ENCODE data around the gene AMMECR1. TPM values are rescaled to one million over a fixed set of nuclear protein-coding genes. Genes with fewer than 3 reads are reported as not detected.

Gene AMMECR1
- total RNA-seq, 2 experiments from 2014 or later = 7.6 to 8.4 TPM

DNA sequence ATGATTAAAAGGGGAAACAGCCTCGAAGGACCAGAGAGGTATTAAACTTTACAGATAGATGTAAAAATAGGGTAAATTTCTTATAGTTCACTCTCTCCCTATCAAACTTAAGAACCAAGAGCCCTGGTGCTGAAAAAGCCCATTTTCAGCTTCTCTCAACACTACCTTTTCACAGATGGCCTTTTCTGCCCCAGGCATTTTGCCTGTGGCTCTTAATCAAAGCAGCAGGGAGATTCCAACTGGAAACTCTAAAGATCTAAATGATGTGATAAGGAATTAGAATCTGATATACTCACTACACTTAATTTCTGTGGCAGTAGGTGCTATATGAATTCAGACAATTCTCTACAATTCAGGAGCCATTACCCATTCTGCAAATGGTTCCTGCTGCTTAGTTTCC lies 60.0 kb downstream of the AMMECR1 start:
- no peak overlapping the region for H3K4me3 Mint-ChIP-seq
- no peak for DNase-seq
- peaks cover 24% of the 10 kb centered on the region for H3K4me1 Mint-ChIP-seq (ENCODE audit: low read depth)
- H3K27ac Mint-ChIP-seq = no peak overlapping the region
- ATAC-seq = no peak
- H3K9me3 Mint-ChIP-seq = no peaks in the 10 kb centered on the region
- TF ChIP-seq, protein P1, sequence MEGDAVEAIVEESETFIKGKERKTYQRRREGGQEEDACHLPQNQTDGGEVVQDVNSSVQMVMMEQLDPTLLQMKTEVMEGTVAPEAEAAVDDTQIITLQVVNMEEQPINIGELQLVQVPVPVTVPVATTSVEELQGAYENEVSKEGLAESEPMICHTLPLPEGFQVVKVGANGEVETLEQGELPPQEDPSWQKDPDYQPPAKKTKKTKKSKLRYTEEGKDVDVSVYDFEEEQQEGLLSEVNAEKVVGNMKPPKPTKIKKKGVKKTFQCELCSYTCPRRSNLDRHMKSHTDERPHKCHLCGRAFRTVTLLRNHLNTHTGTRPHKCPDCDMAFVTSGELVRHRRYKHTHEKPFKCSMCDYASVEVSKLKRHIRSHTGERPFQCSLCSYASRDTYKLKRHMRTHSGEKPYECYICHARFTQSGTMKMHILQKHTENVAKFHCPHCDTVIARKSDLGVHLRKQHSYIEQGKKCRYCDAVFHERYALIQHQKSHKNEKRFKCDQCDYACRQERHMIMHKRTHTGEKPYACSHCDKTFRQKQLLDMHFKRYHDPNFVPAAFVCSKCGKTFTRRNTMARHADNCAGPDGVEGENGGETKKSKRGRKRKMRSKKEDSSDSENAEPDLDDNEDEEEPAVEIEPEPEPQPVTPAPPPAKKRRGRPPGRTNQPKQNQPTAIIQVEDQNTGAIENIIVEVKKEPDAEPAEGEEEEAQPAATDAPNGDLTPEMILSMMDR (IDR thresholded peaks at IDR 0.05) = no peak
- no peaks in the 10 kb centered on the region for H3K27me3 Mint-ChIP-seq
- CTCF ChIA-PET = no interaction called here
- peaks cover 1% of the 10 kb centered on the region for H3K36me3 Mint-ChIP-seq (ENCODE audit: low read depth)
- intact Hi-C loops (cut with micrococcal nuclease) = no loop called here
- POLR2A ChIA-PET = no interaction called here

DNA sequence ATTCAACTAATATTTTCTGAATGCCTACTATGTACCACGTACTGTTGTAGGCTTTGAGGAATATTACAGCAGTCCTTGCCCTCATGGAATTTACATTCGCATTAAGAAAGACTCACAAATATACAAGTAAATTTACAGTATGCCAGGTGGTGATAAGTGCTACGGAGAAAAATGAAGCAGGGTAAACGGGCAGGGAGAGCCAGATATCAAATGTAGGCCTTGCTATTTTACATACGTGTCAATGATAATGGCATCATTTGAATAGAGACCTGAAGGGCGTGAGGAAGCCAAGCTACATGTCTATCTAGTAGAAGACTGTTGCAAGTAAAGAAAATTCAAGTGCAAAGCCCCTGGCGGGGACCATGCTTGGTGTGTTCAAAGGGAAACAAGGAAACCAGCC lies 65.2 kb downstream of the AMMECR1 start:
- H3K9me3 Mint-ChIP-seq = no peaks in the 10 kb centered on the region
- TF ChIP-seq, protein P1 (IDR thresholded peaks at IDR 0.05) = no peak
- no peaks in the 10 kb centered on the region for H3K36me3 Mint-ChIP-seq (ENCODE audit: low read depth)
- no peak overlapping the region for H3K4me3 Mint-ChIP-seq
- intact Hi-C loops (cut with micrococcal nuclease) = no loop called here
- no peak for DNase-seq
- peaks cover 18% of the 10 kb centered on the region for H3K4me1 Mint-ChIP-seq (ENCODE audit: low read depth)
- no peaks in the 10 kb centered on the region for H3K27me3 Mint-ChIP-seq
- no peak for ATAC-seq
- no peak overlapping the region for H3K27ac Mint-ChIP-seq
- POLR2A ChIA-PET = no interaction called here
- CTCF ChIA-PET = no interaction called here

DNA sequence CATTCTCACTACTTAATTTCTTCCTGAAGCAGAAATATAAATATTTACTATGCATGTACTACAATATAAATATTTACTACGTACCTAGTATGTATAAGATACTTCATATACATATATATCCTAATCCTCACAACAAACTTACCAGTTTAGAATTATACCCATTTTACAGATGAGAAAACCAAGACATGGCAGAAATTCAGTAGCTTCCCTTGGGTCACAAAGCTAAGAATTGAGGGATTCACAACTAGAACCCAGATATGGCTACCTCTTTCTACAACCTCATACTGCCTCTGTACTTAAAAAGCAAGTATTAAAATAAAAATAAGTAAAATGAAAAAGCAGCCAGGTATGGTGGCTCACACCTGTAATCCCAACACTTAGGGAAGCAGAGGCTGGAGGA lies 65.9 kb downstream of the AMMECR1 start:
- H3K27ac Mint-ChIP-seq = no peak overlapping the region
- no peaks in the 10 kb centered on the region for H3K27me3 Mint-ChIP-seq
- ChIA-PET CTCF (no interaction called here), POLR2A (no interaction called here)
- no peak overlapping the region for H3K4me3 Mint-ChIP-seq
- DNase-seq (no peak), ATAC-seq (no peak)
- TF ChIP-seq, protein P1 (IDR thresholded peaks at IDR 0.05) = no peak
- peaks cover 17% of the 10 kb centered on the region for H3K4me1 Mint-ChIP-seq (ENCODE audit: low read depth)
- intact Hi-C loops (cut with micrococcal nuclease) = no loop called here
- no peaks in the 10 kb centered on the region for H3K36me3 Mint-ChIP-seq (ENCODE audit: low read depth)
- no peaks in the 10 kb centered on the region for H3K9me3 Mint-ChIP-seq

DNA sequence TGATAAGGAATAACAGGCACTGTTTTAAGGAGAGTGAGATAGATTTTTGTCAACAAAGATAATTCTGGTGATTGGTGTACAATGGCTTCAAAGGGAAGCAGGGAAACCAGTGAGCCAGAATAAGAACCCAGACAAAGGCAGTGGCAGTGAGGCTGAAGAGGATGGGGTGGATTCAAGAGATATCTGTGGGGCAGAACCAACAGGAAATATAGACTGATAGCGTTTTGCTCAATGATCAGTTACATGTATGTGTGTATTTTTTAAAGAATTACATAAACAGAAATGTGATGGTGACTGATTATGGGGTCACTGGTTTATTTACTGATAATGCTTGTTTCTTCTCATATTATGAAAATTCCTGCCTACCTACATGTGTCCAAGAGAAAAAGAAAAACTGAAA lies 66.4 kb downstream of the AMMECR1 start:
- ChIA-PET CTCF (no interaction called here), POLR2A (no interaction called here)
- Mint-ChIP-seq H3K9me3 (no peaks in the 10 kb centered on the region), H3K36me3 (ENCODE audit: low read depth) (no peaks in the 10 kb centered on the region), H3K27me3 (no peaks in the 10 kb centered on the region), H3K4me1 (ENCODE audit: low read depth) (peaks cover 18% of the 10 kb centered on the region), H3K27ac (no peak overlapping the region), H3K4me3 (no peak overlapping the region)
- DNase-seq = no peak
- ATAC-seq = no peak
- TF ChIP-seq, protein P1 (IDR thresholded peaks at IDR 0.05) = no peak
- intact Hi-C loops (cut with micrococcal nuclease) = no loop called here

DNA sequence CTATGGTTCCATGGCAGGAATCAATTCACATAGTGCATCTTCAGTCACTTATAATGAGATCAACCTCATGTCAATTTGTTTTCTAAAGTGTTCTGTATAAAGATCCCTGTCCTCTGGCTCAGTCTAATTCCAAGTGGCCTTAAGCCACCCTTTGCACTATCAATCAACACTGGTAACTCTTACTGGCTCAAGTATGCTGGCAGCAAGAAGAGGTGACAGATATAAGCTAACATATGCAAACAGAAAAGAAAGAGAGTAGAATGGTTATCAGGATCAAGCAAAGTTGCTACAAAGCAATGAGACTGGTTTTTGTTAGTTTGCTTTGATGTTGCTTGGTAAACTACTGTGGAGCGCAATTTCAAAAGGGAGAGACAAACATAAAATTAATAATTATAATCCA lies 67.0 kb downstream of the AMMECR1 start:
- H3K27me3 Mint-ChIP-seq = no peaks in the 10 kb centered on the region
- H3K9me3 Mint-ChIP-seq = no peaks in the 10 kb centered on the region
- peaks cover 21% of the 10 kb centered on the region for H3K4me1 Mint-ChIP-seq (ENCODE audit: low read depth)
- H3K4me3 Mint-ChIP-seq = no peak overlapping the region
- ATAC-seq = no peak
- TF ChIP-seq, protein P1 (IDR thresholded peaks at IDR 0.05) = no peak
- DNase-seq = no peak
- intact Hi-C loops (cut with micrococcal nuclease) = no loop called here
- CTCF ChIA-PET = no interaction called here
- POLR2A ChIA-PET = no interaction called here
- no peak overlapping the region for H3K27ac Mint-ChIP-seq
- no peaks in the 10 kb centered on the region for H3K36me3 Mint-ChIP-seq (ENCODE audit: low read depth)
